Fibroblast of skin of abdomen (primary cell): Measurements from ENCODE around the gene FMC1.
"Not testable (repeated sequence)": the region's sequence is repeated elsewhere in the genome, so short reads cannot be mapped to it uniquely, and the experiment has no call there.

Source experiments
- DNase-seq: peaks from one replicate; pipeline ENCODE4 v3.0.0-alpha.2; 2013

The FMC1 gene

GRCh38 chr7:139340808-139341057 is 404 bp upstream of the FMC1 start:
- DNase-seq: no peak

GRCh38 chr7:139341776-139342226 is 664 bp downstream of the FMC1 start:
- no peak for DNase-seq

GRCh38 chr7:139345042-139345441 is 3.9 kb downstream of the FMC1 start:
- no peak for DNase-seq

- DNase-seq: no peak
Measured at GRCh38 chr7:139351027-139351426, 9.9 kb downstream of the FMC1 start.

- no peak for DNase-seq
Measured at GRCh38 chr7:139354729-139355128, 13.6 kb downstream of the FMC1 start.

GRCh38 chr7:139355320-139355719 is 14.2 kb downstream of the FMC1 start:
- no peak for DNase-seq

- DNase-seq: not testable (repeated sequence)
Measured at GRCh38 chr7:139357729-139358506, 16.8 kb downstream of the FMC1 start.

GRCh38 chr7:139358541-139359365 is 17.6 kb downstream of the FMC1 start:
- peak; percentile 42 for DNase-seq

- DNase-seq: peak; percentile 99
Measured at GRCh38 chr7:139359366-139360209, 18.5 kb downstream of the FMC1 start, which contains the start of gene LUC7L2. Gene LUC7L2 (plus strand): TSS chr7:139359894. CDS start chr7:139360262, 368 bp downstream.

- DNase-seq: peak; percentile 94
Measured at GRCh38 chr7:139360210-139360947, 19.2 kb downstream of the FMC1 start.

GRCh38 chr7:139360948-139361307 is 19.8 kb downstream of the FMC1 start:
- DNase-seq: no peak

- no peak for DNase-seq
Measured at GRCh38 chr7:139361523-139361922, 20.4 kb downstream of the FMC1 start.

GRCh38 chr7:139362302-139362701 is 21.2 kb downstream of the FMC1 start:
- no peak for DNase-seq

- DNase-seq: no peak
Measured at GRCh38 chr7:139362981-139363380, 21.8 kb downstream of the FMC1 start.

- DNase-seq: no peak
Measured at GRCh38 chr7:139365336-139365735, 24.2 kb downstream of the FMC1 start.

- no peak for DNase-seq
Measured at GRCh38 chr7:139366400-139366799, 25.3 kb downstream of the FMC1 start.

- no peak for DNase-seq
Measured at GRCh38 chr7:139367438-139368155, 26.5 kb downstream of the FMC1 start.

GRCh38 chr7:139370301-139370942 is 29.3 kb downstream of the FMC1 start:
- DNase-seq: no peak

GRCh38 chr7:139370943-139371313 is 29.8 kb downstream of the FMC1 start:
- DNase-seq: no peak

GRCh38 chr7:139374246-139374645 is 33.1 kb downstream of the FMC1 start:
- no peak for DNase-seq

- DNase-seq: no peak
Measured at GRCh38 chr7:139382439-139382838, 41.3 kb downstream of the FMC1 start.
